Osteoblast (primary cell): Measurements from ENCODE around the gene RAMP2. TPM values are rescaled to one million over a fixed set of nuclear protein-coding genes. Genes with fewer than 3 reads are reported as not detected.

ENCODE experiments used
- DNase-seq: peaks from one replicate; pipeline ENCODE4 v3.0.0; 2011; ENCODE audit warnings: low spot score, mixed read lengths; ENCODE audit not compliant: insufficient read length; ENCODE audit errors: missing footprints
- H2AFZ ChIP-seq: 2 replicates; pipeline ENCODE4 v1.6.0; 2011; ENCODE audit warnings: mild to moderate bottlenecking, low read length
- H3K27ac ChIP-seq: 2 replicates; pipeline ENCODE4 v1.5.1; 2011; ENCODE audit warnings: mild to moderate bottlenecking, low read depth, low read length, moderate library complexity
- H3K27me3 ChIP-seq: 2 replicates; pipeline ENCODE4 v1.6.0; 2012; ENCODE audit warnings: mild to moderate bottlenecking, control low read depth, inconsistent platforms, low read length, moderate library complexity; ENCODE audit not compliant: insufficient read depth
- H3K36me3 ChIP-seq: 2 replicates; pipeline ENCODE4 v1.5.1; 2011; ENCODE audit warnings: mild to moderate bottlenecking, low read length, control low read depth, moderate library complexity; ENCODE audit not compliant: insufficient read depth
- H3K4me1 ChIP-seq: 2 replicates; pipeline ENCODE4 v1.5.1; 2011; ENCODE audit warnings: mild to moderate bottlenecking, low read length, control low read depth, moderate library complexity; ENCODE audit not compliant: insufficient read depth
- H3K4me2 ChIP-seq: 2 replicates; pipeline ENCODE4 v1.6.0; 2011; ENCODE audit warnings: mild to moderate bottlenecking, low read length; ENCODE audit not compliant: insufficient read depth
- H3K4me3 ChIP-seq: fragments of 200-600 bp; sonication (generic); 3 replicates; pipeline ENCODE4 v1.5.1; 2012; ENCODE audit warnings: mild to moderate bottlenecking, low read length, inconsistent platforms; ENCODE audit not compliant: insufficient read depth
- H3K79me2 ChIP-seq: 2 replicates; pipeline ENCODE4 v1.6.0; 2012; ENCODE audit warnings: mild to moderate bottlenecking, low read length, control low read depth, inconsistent platforms; ENCODE audit not compliant: insufficient read depth
- H3K9me3 ChIP-seq: 2 replicates; pipeline ENCODE4 v1.5.1; 2011; ENCODE audit warnings: low read depth, low read length, control low read depth
- H4K20me1 ChIP-seq: 2 replicates; pipeline ENCODE4 v1.6.0; 2012; ENCODE audit warnings: mild to moderate bottlenecking, low read length, control low read depth; ENCODE audit not compliant: insufficient read depth
- CTCF ChIP-seq: IDR thresholded peaks from 2 replicates; pipeline ENCODE4 v1.5.1; 2011; ENCODE audit warnings: mild to moderate bottlenecking, low read depth, low read length, moderate library complexity; ENCODE audit errors: extremely low read depth
- total RNA-seq: library from RNA; depleted of rRNA; stranded (reverse); fragments of >200 nt; gene quantifications from 2 replicates; pipeline ENCODE4 v1.2.3, GENCODE V29; 2012

Gene RAMP2
- total RNA-seq, 1 donor, result not detected

- Histone ChIP-seq H3K4me1 (peaks cover 26% of the 10 kb centered on the region), H3K79me2 (peaks cover 15% of the 10 kb centered on the region), H3K36me3 (peaks cover 24% of the 10 kb centered on the region), H3K27ac (peak overlapping the region; percentile 8), H3K4me3 (peak overlapping the region; percentile 74), H4K20me1 (peaks cover 3% of the 10 kb centered on the region), H3K27me3 (no peaks in the 10 kb centered on the region), H3K4me2 (peak overlapping the region; percentile 83), H3K9me3 (no peaks in the 10 kb centered on the region), H2AFZ (no peak overlapping the region)
- DNase-seq, result peak; percentile 91
- no peak for TF ChIP-seq CTCF
Observed at GRCh38 chr17:42780851-42781638, 20.0 kb downstream of the RAMP2 start.

- peaks cover 3% of the 10 kb centered on the region for H4K20me1 ChIP-seq
- peak overlapping the region; percentile 74 for H3K4me3 ChIP-seq
- peaks cover 21% of the 10 kb centered on the region for H3K36me3 ChIP-seq
- H3K9me3 ChIP-seq, result no peaks in the 10 kb centered on the region
- peak overlapping the region; percentile 8 for H3K27ac ChIP-seq
- DNase-seq, result peak; percentile 92
- peaks cover 25% of the 10 kb centered on the region for H3K4me1 ChIP-seq
- H3K27me3 ChIP-seq, result no peaks in the 10 kb centered on the region
- H2AFZ ChIP-seq, result no peak overlapping the region
- peak overlapping the region; percentile 83 for H3K4me2 ChIP-seq
- no peak for TF ChIP-seq CTCF
- peaks cover 15% of the 10 kb centered on the region for H3K79me2 ChIP-seq
Observed at GRCh38 chr17:42781639-42782165, 20.7 kb downstream of the RAMP2 start.

- peak overlapping the region; percentile 83 for H3K4me2 ChIP-seq
- H3K27ac ChIP-seq, result peak overlapping the region; percentile 34
- H3K9me3 ChIP-seq, result no peaks in the 10 kb centered on the region
- no peak for DNase-seq
- peaks cover 25% of the 10 kb centered on the region for H3K4me1 ChIP-seq
- H3K27me3 ChIP-seq, result no peaks in the 10 kb centered on the region
- no peak overlapping the region for H2AFZ ChIP-seq
- H3K36me3 ChIP-seq, result peaks cover 25% of the 10 kb centered on the region
- H4K20me1 ChIP-seq, result peaks cover 3% of the 10 kb centered on the region
- peaks cover 15% of the 10 kb centered on the region for H3K79me2 ChIP-seq
- no peak for TF ChIP-seq CTCF
- peak overlapping the region; percentile 74 for H3K4me3 ChIP-seq
Observed at GRCh38 chr17:42782166-42783061, 21.4 kb downstream of the RAMP2 start.
